GM13976 (cell line): ENCODE results near the gene SIRT5.

Source experiments
- DNase-seq: peaks from one replicate; pipeline ENCODE4 v3.0.0; 2012; ENCODE audit warnings: low spot score
- in situ Hi-C: fragments of 300-500 bp; cut with MboI; formaldehyde crosslinking; loops from one replicate; pipeline ENCODE4 v1.12.0; 2022; ENCODE audit warnings: low sequenced_read_pairs, mixed read lengths, inconsistent platforms; ENCODE audit not compliant: unreplicated experiment
- TF ChIP-seq, protein P1 (sequence below): IDR thresholded peaks from 2 replicates; pipeline ENCODE4 v1.5.1; 2012; ENCODE audit warnings: borderline replicate concordance, mild to moderate bottlenecking; ENCODE audit not compliant: insufficient read depth; ENCODE audit errors: extremely low read depth, missing control alignments, control extremely low read depth

The SIRT5 gene

GRCh38 chr6:13576017-13576416 lies 1.6 kb downstream of the SIRT5 start:
- TF ChIP-seq, protein P1, sequence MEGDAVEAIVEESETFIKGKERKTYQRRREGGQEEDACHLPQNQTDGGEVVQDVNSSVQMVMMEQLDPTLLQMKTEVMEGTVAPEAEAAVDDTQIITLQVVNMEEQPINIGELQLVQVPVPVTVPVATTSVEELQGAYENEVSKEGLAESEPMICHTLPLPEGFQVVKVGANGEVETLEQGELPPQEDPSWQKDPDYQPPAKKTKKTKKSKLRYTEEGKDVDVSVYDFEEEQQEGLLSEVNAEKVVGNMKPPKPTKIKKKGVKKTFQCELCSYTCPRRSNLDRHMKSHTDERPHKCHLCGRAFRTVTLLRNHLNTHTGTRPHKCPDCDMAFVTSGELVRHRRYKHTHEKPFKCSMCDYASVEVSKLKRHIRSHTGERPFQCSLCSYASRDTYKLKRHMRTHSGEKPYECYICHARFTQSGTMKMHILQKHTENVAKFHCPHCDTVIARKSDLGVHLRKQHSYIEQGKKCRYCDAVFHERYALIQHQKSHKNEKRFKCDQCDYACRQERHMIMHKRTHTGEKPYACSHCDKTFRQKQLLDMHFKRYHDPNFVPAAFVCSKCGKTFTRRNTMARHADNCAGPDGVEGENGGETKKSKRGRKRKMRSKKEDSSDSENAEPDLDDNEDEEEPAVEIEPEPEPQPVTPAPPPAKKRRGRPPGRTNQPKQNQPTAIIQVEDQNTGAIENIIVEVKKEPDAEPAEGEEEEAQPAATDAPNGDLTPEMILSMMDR = no peak
- in situ Hi-C loops = loop anchor here (25.0 kb wide), 1 partner anchor 389 kb away; no protein-coding TSS in a partner anchor
- no peak for DNase-seq

DNA sequence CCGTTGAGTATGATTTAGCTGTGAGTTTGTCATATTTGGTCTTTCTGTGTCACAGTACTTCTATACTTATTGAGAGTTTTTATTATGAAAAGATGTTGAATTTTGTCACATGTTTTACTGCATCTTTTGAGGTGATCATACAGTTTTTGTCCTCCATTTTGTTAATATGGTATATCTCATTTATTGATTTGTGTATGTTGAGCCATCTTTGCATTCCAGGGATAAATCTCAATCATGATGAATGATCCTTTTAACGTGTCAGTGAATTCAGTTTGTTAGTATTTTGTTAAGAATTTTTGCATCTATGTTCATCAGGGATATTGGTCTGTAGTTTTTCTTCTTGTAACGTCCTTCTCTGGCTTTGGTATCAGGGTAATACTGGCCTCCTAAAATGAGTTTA lies 3.5 kb downstream of the SIRT5 start:
- TF ChIP-seq, protein P1 = no peak
- in situ Hi-C loops = loop anchor here (25.0 kb wide), 1 partner anchor 391 kb away; no protein-coding TSS in a partner anchor
- no peak for DNase-seq

- no peak for DNase-seq
- TF ChIP-seq, protein P1 = no peak
- in situ Hi-C loops = loop anchor here (25.0 kb wide), 1 partner anchor 393 kb away; no protein-coding TSS in a partner anchor
These were observed 5.5 kb downstream of the SIRT5 start for GRCh38 chr6:13579911-13580310.

DNA sequence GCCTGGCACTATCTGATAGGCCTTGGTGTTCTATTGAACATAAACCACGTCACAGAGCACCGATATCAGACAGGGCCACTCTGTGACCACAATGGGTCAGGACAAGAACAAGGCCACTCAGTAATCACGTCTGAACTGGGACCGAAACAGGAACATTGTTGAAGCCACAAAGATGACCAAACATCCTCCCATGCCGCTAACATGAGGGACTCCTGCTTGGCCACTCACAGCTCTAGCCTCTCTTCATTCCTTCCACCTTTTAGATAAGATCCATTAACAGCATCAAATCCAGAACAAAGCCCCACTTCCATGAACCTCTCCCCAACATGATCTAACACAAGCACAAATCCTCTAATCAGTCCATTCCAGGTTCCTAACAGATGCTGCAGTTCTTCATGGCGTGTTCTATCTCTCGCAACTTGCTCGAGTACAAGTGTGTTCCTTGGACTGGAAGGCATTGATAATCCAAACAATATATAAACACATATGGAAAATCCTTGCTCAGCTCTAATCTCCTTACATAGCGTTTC lies 7.4 kb downstream of the SIRT5 start:
- in situ Hi-C loops = loop anchor here (25.0 kb wide), 1 partner anchor 394 kb away; no protein-coding TSS in a partner anchor

GRCh38 chr6:13586603-13587542 lies 12.5 kb downstream of the SIRT5 start:
- TF ChIP-seq, protein P1 = no peak
- in situ Hi-C loops = loop anchor here (25.0 kb wide), 1 partner anchor 400 kb away; no protein-coding TSS in a partner anchor
- DNase-seq = no peak

More for the DNA sequence above, 7.4 kb downstream of the SIRT5 start:
- TF ChIP-seq, protein P1 = no peak
- DNase-seq = no peak

- in situ Hi-C loops = loop anchor here (25.0 kb wide), 1 partner anchor 402 kb away; no protein-coding TSS in a partner anchor
- DNase-seq = no peak
- TF ChIP-seq, protein P1 = no peak
These were observed 15.4 kb downstream of the SIRT5 start for GRCh38 chr6:13589801-13590200.
